Natural killer cell (primary cell): ENCODE results near the gene MST1R. TPM values are rescaled to one million over a fixed set of nuclear protein-coding genes. Genes with fewer than 3 reads are reported as not detected.

Experiments
- ATAC-seq, 3 donors: fragments of 150-1000 bp in 2 of 3; fragments of 200-7000 bp in 1 of 3; cut with Tn5 transposase; 1 replicate in 1 of 3; 2 replicates in 2 of 3; pipeline ENCODE4 v1.10.0; 2021; ENCODE audit warnings: mild to moderate bottlenecking in 2 of 3, moderate library complexity in 2 of 3
- DNase-seq, 2 donors: peaks; one replicate each; pipeline versions ENCODE4 v3.0.0 to v3.0.0-alpha.2; 2013 to 2021; ENCODE audit warnings: mixed read lengths in 1 of 2
- H3K27ac ChIP-seq: one replicate; pipeline ENCODE4 v1.5.1; 2013; ENCODE audit warnings: mild to moderate bottlenecking, low read length
- H3K27me3 ChIP-seq: one replicate; pipeline ENCODE4 v1.6.1; 2013; ENCODE audit warnings: low read length; ENCODE audit not compliant: control insufficient read depth, insufficient read depth
- H3K36me3 ChIP-seq: one replicate; pipeline ENCODE4 v1.6.1; 2013; ENCODE audit warnings: low read length; ENCODE audit not compliant: control insufficient read depth, insufficient read depth
- H3K4me1 ChIP-seq: one replicate; pipeline ENCODE4 v1.6.1; 2013; ENCODE audit warnings: low read length; ENCODE audit not compliant: control insufficient read depth, insufficient read depth
- H3K4me3 ChIP-seq: one replicate; pipeline ENCODE4 v1.5.1; 2013; ENCODE audit warnings: low read length
- H3K9me3 ChIP-seq: one replicate; pipeline ENCODE4 v1.6.1; 2013; ENCODE audit warnings: low read length; ENCODE audit not compliant: control insufficient read depth, insufficient read depth
- H3K27ac Mint-ChIP-seq, 2 donors: one replicate each; pipeline ENCODE4 v1.8.0; 2022; ENCODE audit warnings: mild to moderate bottlenecking in 2 of 2, mixed read lengths in 2 of 2, moderate library complexity in 1 of 2
- H3K27me3 Mint-ChIP-seq, 2 donors: one replicate each; pipeline ENCODE4 v1.8.0; 2022; ENCODE audit warnings: low read depth in 2 of 2, mixed read lengths in 2 of 2
- H3K36me3 Mint-ChIP-seq: one replicate; pipeline ENCODE4 v1.8.0; 2022; ENCODE audit warnings: mixed read lengths
- H3K4me1 Mint-ChIP-seq, 2 donors: one replicate each; pipeline ENCODE4 v1.8.0; 2022; ENCODE audit warnings: mixed read lengths in 2 of 2
- H3K4me3 Mint-ChIP-seq: one replicate; pipeline ENCODE4 v1.8.0; 2022; ENCODE audit warnings: mild to moderate bottlenecking, moderate library complexity, mixed read lengths
- H3K9me3 Mint-ChIP-seq, 2 donors: one replicate each; pipeline ENCODE4 v1.8.0; 2022; ENCODE audit warnings: mixed read lengths in 2 of 2
- CTCF ChIP-seq: fragments of 200-600 bp; IDR thresholded peaks from one replicate; pipeline ENCODE4 v1.8.0; 2022; ENCODE audit warnings: antibody characterized with exemption
- WGBS: methylation state at CpG from one replicate; pipeline ENCODE4 v1.1.7; 2013; ENCODE audit warnings: missing lambda C conversion rate; ENCODE audit not compliant: insufficient coverage; 5-methylcytosine and 5-hydroxymethylcytosine counted together
- intact Hi-C: fragments of 100-400 bp; cut with micrococcal nuclease; formaldehyde crosslinking; loops from one replicate; pipeline ENCODE4 v1.14.2; 2022
- total RNA-seq, 4 donors: library from RNA; stranded (reverse); fragments of 120-200 nt in 1 of 4; gene quantifications; one replicate each; pipeline versions ENCODE4 v1.2.3 to v1.2.4, GENCODE V29; 2013 to 2022

MST1R gene
- total RNA-seq, 3 donors from 2014 or later (not counting 1 experiment from before 2014, with no cell fraction given), result 1.6 to 3.4 (median 2.2) TPM

GRCh38 chr3:49841806-49842205, 61.9 kb downstream of the MST1R start:
- ATAC-seq, result no peak
- no peaks in the 10 kb centered on the region for H3K36me3 ChIP-seq

GRCh38 chr3:49841126-49841696, 62.5 kb downstream of the MST1R start:
- H3K9me3 ChIP-seq, result no peaks in the 10 kb centered on the region
- Mint-ChIP-seq H3K27me3 (no peaks in the 10 kb centered on the region), H3K9me3 (no peaks in the 10 kb centered on the region), H3K4me1 (no peaks in the 10 kb centered on the region), H3K36me3 (no peaks in the 10 kb centered on the region), H3K27ac (no peak overlapping the region), H3K4me3 (no peak overlapping the region)
- H3K36me3 ChIP-seq, result no peaks in the 10 kb centered on the region
- H3K27ac ChIP-seq, result no peak overlapping the region
- H3K4me3 ChIP-seq, result no peak overlapping the region
- no peaks in the 10 kb centered on the region for H3K4me1 ChIP-seq
- intact Hi-C loops, result no loop called here
- peak in 1 of 2 donors; percentile 15 for DNase-seq
- no peak for ATAC-seq
- TF ChIP-seq CTCF, result no peak
- no peaks in the 10 kb centered on the region for H3K27me3 ChIP-seq

More at GRCh38 chr3:49841806-49842205, 61.9 kb downstream of the MST1R start:
- Mint-ChIP-seq H3K4me3 (no peak overlapping the region), H3K36me3 (no peaks in the 10 kb centered on the region), H3K9me3 (no peaks in the 10 kb centered on the region), H3K27me3 (no peaks in the 10 kb centered on the region), H3K4me1 (no peaks in the 10 kb centered on the region), H3K27ac (no peak overlapping the region)
- intact Hi-C loops, result no loop called here
- H3K27me3 ChIP-seq, result no peaks in the 10 kb centered on the region
- H3K27ac ChIP-seq, result no peak overlapping the region
- WGBS, result 98% methylated on average over 7 of the region's 7 CpGs
- no peaks in the 10 kb centered on the region for H3K9me3 ChIP-seq
- TF ChIP-seq CTCF, result no peak
- H3K4me3 ChIP-seq, result no peak overlapping the region
- H3K4me1 ChIP-seq, result no peaks in the 10 kb centered on the region
- no peak for DNase-seq

GRCh38 chr3:49840388-49840787, 63.3 kb downstream of the MST1R start:
- H3K9me3 Mint-ChIP-seq, result no peaks in the 10 kb centered on the region
- H3K4me1 Mint-ChIP-seq, result no peaks in the 10 kb centered on the region
- no peak overlapping the region for H3K4me3 Mint-ChIP-seq
- H3K27ac Mint-ChIP-seq, result no peak overlapping the region
- no peaks in the 10 kb centered on the region for H3K9me3 ChIP-seq
- DNase-seq (no peak), ATAC-seq (no peak)
- H3K4me1 ChIP-seq, result no peaks in the 10 kb centered on the region
- H3K27me3 Mint-ChIP-seq, result no peaks in the 10 kb centered on the region
- no peaks in the 10 kb centered on the region for H3K36me3 ChIP-seq
- no peaks in the 10 kb centered on the region for H3K36me3 Mint-ChIP-seq
- no peak for TF ChIP-seq CTCF
- H3K27ac ChIP-seq, result no peak overlapping the region
- H3K4me3 ChIP-seq, result no peak overlapping the region
- 89% methylated on average over 2 of the region's 2 CpGs for WGBS
- no peaks in the 10 kb centered on the region for H3K27me3 ChIP-seq
- intact Hi-C loops, result no loop called here

- Mint-ChIP-seq H3K27ac (no peak overlapping the region), H3K27me3 (no peaks in the 10 kb centered on the region), H3K9me3 (no peaks in the 10 kb centered on the region), H3K36me3 (no peaks in the 10 kb centered on the region), H3K4me3 (no peak overlapping the region), H3K4me1 (no peaks in the 10 kb centered on the region)
- WGBS, result 52% methylated on average over 6 of the region's 6 CpGs
- intact Hi-C loops, result loop anchor here (1.0 to 5.0 kb wide), 4 partner anchors 37 to 300 kb away; no protein-coding TSS in a partner anchor
- no peaks in the 10 kb centered on the region for H3K36me3 ChIP-seq
- no peak overlapping the region for H3K4me3 ChIP-seq
- no peak overlapping the region for H3K27ac ChIP-seq
- DNase-seq (peak; percentile 72 to 93), ATAC-seq (peak; percentile 89 to 99 (median 97))
- TF ChIP-seq CTCF, result peak; percentile 76
- H3K27me3 ChIP-seq, result no peaks in the 10 kb centered on the region
- no peaks in the 10 kb centered on the region for H3K9me3 ChIP-seq
- H3K4me1 ChIP-seq, result no peaks in the 10 kb centered on the region
Measured at GRCh38 chr3:49839193-49839809, 64.4 kb downstream of the MST1R start.
